IgD-negative memory B cell (primary cell): ENCODE results near the gene PPM1L. TPM values are rescaled to one million over a fixed set of nuclear protein-coding genes. Genes with fewer than 3 reads are reported as not detected.
A peak's percentile ranks its signal among the peaks of the same experiment; 100 is the strongest.

ENCODE experiments used
- H3K27ac Mint-ChIP-seq, 3 donors: one replicate each; pipeline ENCODE4 v1.8.0; 2020 to 2022; ENCODE audit warnings: mild to moderate bottlenecking in 3 of 3, mixed read lengths in 3 of 3, moderate library complexity in 1 of 3
- H3K27me3 Mint-ChIP-seq: one replicate; pipeline ENCODE4 v1.8.0; 2021; ENCODE audit warnings: mixed read lengths
- H3K36me3 Mint-ChIP-seq: one replicate; pipeline ENCODE4 v1.8.0; 2020; ENCODE audit warnings: mild to moderate bottlenecking, mixed read lengths
- H3K4me1 Mint-ChIP-seq, 3 donors: one replicate each; pipeline ENCODE4 v1.8.0; 2020 to 2022; ENCODE audit warnings: mixed read lengths in 3 of 3, mild to moderate bottlenecking in 1 of 3
- H3K4me3 Mint-ChIP-seq, 4 donors: one replicate each; pipeline ENCODE4 v1.8.0; 2020 to 2022; ENCODE audit warnings: mild to moderate bottlenecking in 4 of 4, mixed read lengths in 4 of 4, moderate library complexity in 3 of 4
- H3K9me3 Mint-ChIP-seq, 3 donors: one replicate each; pipeline ENCODE4 v1.8.0; 2020 to 2021; ENCODE audit warnings: mixed read lengths in 3 of 3, mild to moderate bottlenecking in 1 of 3
- polyA plus RNA-seq: library from polyadenylated mRNA; unstranded; fragments of 300-500 nt; fragmentation: Illumina TruSeq; gene quantifications from one replicate; pipeline ENCODE4 v1.2.3, GENCODE V29; 2021

PPM1L gene
- polyA plus RNA-seq, 1 donor from 2014 or later, result 3.0 TPM

- peaks cover 1% of the 10 kb centered on the region for H3K27me3 Mint-ChIP-seq
- H3K9me3 Mint-ChIP-seq, result peaks cover 0 to 11% (median 4%) of the 10 kb centered on the region in 3 donors
- no peak overlapping the region for H3K27ac Mint-ChIP-seq
- no peaks in the 10 kb centered on the region for H3K36me3 Mint-ChIP-seq
- no peak overlapping the region for H3K4me3 Mint-ChIP-seq
- H3K4me1 Mint-ChIP-seq, result peaks cover 4 to 10% (median 5%) of the 10 kb centered on the region in 3 donors
Measured at GRCh38 chr3:160879859-160880258, 123.8 kb downstream of the PPM1L start.

GRCh38 chr3:160883373-160883772 lies 127.3 kb downstream of the PPM1L start:
- Mint-ChIP-seq H3K27me3 (peaks cover 2% of the 10 kb centered on the region), H3K9me3 (peaks cover 2 to 10% (median 7%) of the 10 kb centered on the region in 3 donors), H3K27ac (no peak overlapping the region), H3K36me3 (peaks cover 3% of the 10 kb centered on the region), H3K4me3 (no peak overlapping the region), H3K4me1 (peaks cover 15 to 19% (median 15%) of the 10 kb centered on the region in 3 donors)

GRCh38 chr3:160885791-160886286 lies 129.8 kb downstream of the PPM1L start:
- Mint-ChIP-seq H3K27ac (peak overlapping the region in 2 of 3 donors; percentile 18 to 77), H3K9me3 (peaks cover 7 to 15% (median 11%) of the 10 kb centered on the region in 3 donors), H3K36me3 (peaks cover 7% of the 10 kb centered on the region), H3K27me3 (peaks cover 1% of the 10 kb centered on the region), H3K4me1 (peaks cover 6 to 17% (median 10%) of the 10 kb centered on the region in 3 donors), H3K4me3 (no peak overlapping the region)

- Mint-ChIP-seq H3K27me3 (peaks cover 1% of the 10 kb centered on the region), H3K9me3 (peaks cover 9 to 15% (median 11%) of the 10 kb centered on the region in 3 donors), H3K4me1 (peaks cover 4 to 17% (median 10%) of the 10 kb centered on the region in 3 donors), H3K36me3 (peaks cover 7% of the 10 kb centered on the region), H3K27ac (peak overlapping the region in 1 of 3 donors; percentile 59), H3K4me3 (peak overlapping the region in 1 of 4 donors; percentile 52)
Measured at GRCh38 chr3:160886421-160886820, 130.4 kb downstream of the PPM1L start.

DNA sequence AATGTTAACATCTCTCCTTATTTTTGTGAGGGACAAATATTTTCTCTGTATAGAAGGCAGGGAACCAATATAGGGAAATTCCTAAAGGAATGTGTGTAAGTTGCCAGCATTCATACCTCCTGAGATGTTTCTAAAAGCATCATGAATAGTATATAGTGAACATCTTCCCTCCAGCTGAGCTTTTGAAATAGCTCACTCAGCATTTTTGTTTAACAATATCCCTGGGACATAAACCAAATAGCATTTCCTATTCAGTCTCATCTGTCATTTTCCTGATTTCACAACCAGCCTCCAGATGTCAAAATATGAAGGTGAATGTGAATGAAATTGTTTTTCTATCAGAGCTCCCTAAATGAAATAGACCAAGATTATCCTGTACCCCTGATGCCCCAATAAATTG lies 137.2 kb downstream of the PPM1L start:
- no peaks in the 10 kb centered on the region for H3K4me1 Mint-ChIP-seq
- H3K27ac Mint-ChIP-seq, result no peak overlapping the region
- peaks cover 3% of the 10 kb centered on the region for H3K36me3 Mint-ChIP-seq
- peaks cover 5 to 8% (median 5%) of the 10 kb centered on the region in 3 donors for H3K9me3 Mint-ChIP-seq
- H3K27me3 Mint-ChIP-seq, result no peaks in the 10 kb centered on the region
- H3K4me3 Mint-ChIP-seq, result no peak overlapping the region

- peaks cover 0 to 4% (median 2%) of the 10 kb centered on the region in 3 donors for H3K9me3 Mint-ChIP-seq
- H3K36me3 Mint-ChIP-seq, result peaks cover 2% of the 10 kb centered on the region
- H3K4me1 Mint-ChIP-seq, result peaks cover 0 to 2% (median 0%) of the 10 kb centered on the region in 3 donors
- H3K4me3 Mint-ChIP-seq, result no peak overlapping the region
- H3K27ac Mint-ChIP-seq, result no peak overlapping the region
- peaks cover 3% of the 10 kb centered on the region for H3K27me3 Mint-ChIP-seq
Measured at GRCh38 chr3:160904691-160905090, 148.7 kb downstream of the PPM1L start.

GRCh38 chr3:160906646-160907045 lies 150.6 kb downstream of the PPM1L start:
- H3K9me3 Mint-ChIP-seq, result peaks cover 0 to 4% (median 2%) of the 10 kb centered on the region in 3 donors
- peak overlapping the region in 1 of 4 donors; percentile 43 for H3K4me3 Mint-ChIP-seq
- peaks cover 3% of the 10 kb centered on the region for H3K27me3 Mint-ChIP-seq
- H3K4me1 Mint-ChIP-seq, result peaks cover 0 to 2% (median 0%) of the 10 kb centered on the region in 3 donors
- peaks cover 2% of the 10 kb centered on the region for H3K36me3 Mint-ChIP-seq
- no peak overlapping the region for H3K27ac Mint-ChIP-seq

DNA sequence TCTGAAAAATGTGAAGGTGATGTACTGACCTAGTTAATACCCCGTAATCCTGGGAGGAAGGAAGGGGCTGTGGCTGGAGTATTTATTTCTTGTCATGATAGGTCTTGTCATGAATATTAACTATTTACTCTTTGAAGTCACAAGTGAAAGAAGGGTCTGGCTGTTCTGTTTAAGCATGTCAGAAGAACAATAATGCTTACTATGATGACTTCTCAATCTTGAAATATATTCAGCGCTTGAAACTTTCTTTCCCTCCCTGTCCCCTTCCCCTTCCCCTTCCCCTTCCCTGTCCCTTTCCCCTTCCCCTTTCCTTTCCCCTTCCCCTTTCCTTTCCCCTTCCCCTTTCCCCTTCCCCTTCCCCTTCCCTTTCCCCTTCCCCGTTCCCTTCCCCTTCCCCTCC lies 153.9 kb downstream of the PPM1L start:
- peaks cover 1% of the 10 kb centered on the region for H3K27me3 Mint-ChIP-seq
- H3K27ac Mint-ChIP-seq, result no peak overlapping the region
- H3K9me3 Mint-ChIP-seq, result peaks cover 0 to 5% (median 4%) of the 10 kb centered on the region in 3 donors
- peaks cover 2% of the 10 kb centered on the region for H3K36me3 Mint-ChIP-seq
- peaks cover 0 to 2% (median 0%) of the 10 kb centered on the region in 3 donors for H3K4me1 Mint-ChIP-seq
- no peak overlapping the region for H3K4me3 Mint-ChIP-seq

GRCh38 chr3:160911411-160911810 lies 155.4 kb downstream of the PPM1L start:
- peaks cover 1% of the 10 kb centered on the region for H3K27me3 Mint-ChIP-seq
- H3K36me3 Mint-ChIP-seq, result peaks cover 2% of the 10 kb centered on the region
- H3K27ac Mint-ChIP-seq, result no peak overlapping the region
- peaks cover 0 to 7% (median 4%) of the 10 kb centered on the region in 3 donors for H3K9me3 Mint-ChIP-seq
- no peak overlapping the region for H3K4me3 Mint-ChIP-seq
- peaks cover 0 to 2% (median 0%) of the 10 kb centered on the region in 3 donors for H3K4me1 Mint-ChIP-seq

DNA sequence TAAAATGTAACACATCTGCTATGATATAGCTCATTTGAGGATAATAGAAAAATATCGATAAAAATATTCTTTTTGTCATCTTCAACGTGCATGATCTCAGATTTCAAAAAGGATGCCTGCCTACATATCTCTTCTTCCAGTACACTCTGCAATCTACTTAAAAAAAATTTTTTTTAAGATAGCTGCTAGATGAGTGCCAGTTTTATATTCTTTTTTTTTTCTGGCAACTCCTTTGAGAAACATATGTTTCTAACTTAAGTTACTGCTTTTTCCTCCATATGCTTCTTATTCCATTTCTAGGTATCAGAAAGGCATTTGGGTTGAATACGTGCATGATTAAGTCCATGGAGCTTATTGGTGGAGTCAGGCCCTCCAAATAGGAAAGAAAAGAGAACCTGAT lies 160.4 kb downstream of the PPM1L start:
- H3K36me3 Mint-ChIP-seq, result peaks cover 2% of the 10 kb centered on the region
- H3K27me3 Mint-ChIP-seq, result no peaks in the 10 kb centered on the region
- no peaks in the 10 kb centered on the region for H3K4me1 Mint-ChIP-seq
- H3K4me3 Mint-ChIP-seq, result no peak overlapping the region
- H3K9me3 Mint-ChIP-seq, result peaks cover 0 to 5% (median 0%) of the 10 kb centered on the region in 3 donors
- no peak overlapping the region for H3K27ac Mint-ChIP-seq

GRCh38 chr3:160919942-160920341 lies 163.9 kb downstream of the PPM1L start:
- Mint-ChIP-seq H3K4me1 (peaks cover 0 to 2% (median 0%) of the 10 kb centered on the region in 3 donors), H3K9me3 (peaks cover 0 to 3% (median 0%) of the 10 kb centered on the region in 3 donors), H3K4me3 (no peak overlapping the region)

DNA sequence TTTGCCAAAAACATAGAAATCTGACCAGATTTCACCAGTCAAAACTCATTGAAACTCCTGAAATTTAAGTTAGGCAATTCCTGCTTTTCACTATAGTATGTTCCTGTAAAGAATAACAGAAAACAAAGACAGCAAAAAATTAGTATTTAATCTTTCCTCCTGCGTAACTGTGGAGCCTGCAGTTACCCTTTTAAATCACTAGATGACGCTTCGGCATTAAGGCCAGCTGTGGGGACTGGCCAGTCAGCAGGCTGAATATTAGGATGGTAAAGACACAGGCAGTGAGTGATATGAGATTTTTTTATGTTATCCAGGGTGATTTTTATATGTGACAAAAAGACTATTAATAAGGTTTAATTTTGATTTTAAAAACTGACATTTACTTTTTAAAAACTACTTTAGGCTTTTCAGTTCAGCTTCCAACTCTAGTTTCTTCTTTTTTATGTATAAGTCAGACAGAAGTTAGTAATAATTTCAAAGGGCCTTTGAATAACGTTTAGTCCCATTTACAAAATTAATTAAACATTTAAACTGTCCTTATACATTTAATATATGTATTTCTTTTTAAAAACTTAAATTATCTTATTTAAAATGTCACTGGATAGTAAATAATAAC lies 165.1 kb downstream of the PPM1L start:
- Mint-ChIP-seq H3K36me3 (peaks cover 2% of the 10 kb centered on the region), H3K27me3 (no peaks in the 10 kb centered on the region), H3K9me3 (no peaks in the 10 kb centered on the region), H3K27ac (no peak overlapping the region), H3K4me1 (peaks cover 0 to 2% (median 0%) of the 10 kb centered on the region in 3 donors), H3K4me3 (no peak overlapping the region)

More at GRCh38 chr3:160919942-160920341, 163.9 kb downstream of the PPM1L start:
- no peak overlapping the region for H3K27ac Mint-ChIP-seq
- peaks cover 2% of the 10 kb centered on the region for H3K36me3 Mint-ChIP-seq
- no peaks in the 10 kb centered on the region for H3K27me3 Mint-ChIP-seq

GRCh38 chr3:160924776-160925175 lies 168.7 kb downstream of the PPM1L start:
- H3K4me1 Mint-ChIP-seq, result peaks cover 0 to 2% (median 0%) of the 10 kb centered on the region in 3 donors
- H3K36me3 Mint-ChIP-seq, result no peaks in the 10 kb centered on the region
- H3K27me3 Mint-ChIP-seq, result no peaks in the 10 kb centered on the region
- H3K9me3 Mint-ChIP-seq, result no peaks in the 10 kb centered on the region
- no peak overlapping the region for H3K4me3 Mint-ChIP-seq
- H3K27ac Mint-ChIP-seq, result no peak overlapping the region

DNA sequence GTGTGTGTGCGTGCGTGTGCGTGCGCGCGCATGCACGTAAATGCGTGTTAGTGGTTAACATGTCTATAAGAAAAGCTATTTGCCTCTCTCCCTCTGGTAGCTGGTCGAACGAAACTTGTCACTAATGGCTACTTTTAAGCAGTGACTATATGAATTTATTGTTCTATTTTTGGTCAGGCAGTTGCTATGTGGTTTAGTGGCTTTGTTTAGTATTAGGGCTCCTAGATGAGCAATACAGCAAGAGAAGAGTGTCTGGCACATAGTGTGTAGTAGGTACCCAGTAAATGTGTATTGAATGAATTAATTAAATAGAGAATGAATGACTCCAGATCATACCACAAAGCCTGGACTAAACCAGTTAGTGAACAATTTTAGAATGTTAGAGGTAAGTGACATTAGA lies 171.6 kb downstream of the PPM1L start:
- Mint-ChIP-seq H3K9me3 (no peaks in the 10 kb centered on the region), H3K36me3 (peaks cover 1% of the 10 kb centered on the region), H3K4me1 (no peaks in the 10 kb centered on the region), H3K27ac (no peak overlapping the region), H3K27me3 (no peaks in the 10 kb centered on the region), H3K4me3 (no peak overlapping the region)

- no peak overlapping the region for H3K4me3 Mint-ChIP-seq
- no peaks in the 10 kb centered on the region for H3K27me3 Mint-ChIP-seq
- H3K9me3 Mint-ChIP-seq, result no peaks in the 10 kb centered on the region
- no peaks in the 10 kb centered on the region for H3K4me1 Mint-ChIP-seq
- H3K27ac Mint-ChIP-seq, result no peak overlapping the region
- peaks cover 1% of the 10 kb centered on the region for H3K36me3 Mint-ChIP-seq
Measured at GRCh38 chr3:160928183-160928726, 172.2 kb downstream of the PPM1L start.
